HG03060 (cell line): ENCODE results near the gene CHMP2A.

Experiments
- ATAC-seq: cut with Tn5 transposase; IDR thresholded peaks from one replicate; pipeline ENCODE4 v1.9.1; 2021; ENCODE audit warnings: low read depth, moderate number of reproducible peaks; ENCODE audit not compliant: unreplicated experiment

The CHMP2A gene

GRCh38 chr19:58556622-58557220 lies 1.8 kb upstream of the CHMP2A start:
- no peak for ATAC-seq

- no peak for ATAC-seq
Measured at GRCh38 chr19:58555920-58556621, 1.2 kb upstream of the CHMP2A start.

GRCh38 chr19:58555369-58555885 lies 522 bp upstream of the CHMP2A start:
- ATAC-seq, result no peak

GRCh38 chr19:58553799-58554493 lies 959 bp downstream of the CHMP2A start:
- ATAC-seq, result no peak

- no peak for ATAC-seq
Measured at GRCh38 chr19:58552655-58553054, 2.2 kb downstream of the CHMP2A start.

- ATAC-seq, result no peak
Measured at GRCh38 chr19:58551577-58552471, 3.1 kb downstream of the CHMP2A start.

GRCh38 chr19:58551123-58551497 lies 3.8 kb downstream of the CHMP2A start:
- ATAC-seq, result no peak

- no peak for ATAC-seq
Measured at GRCh38 chr19:58550362-58551122, 4.4 kb downstream of the CHMP2A start.

GRCh38 chr19:58549664-58550361 lies 5.1 kb downstream of the CHMP2A start:
- no peak for ATAC-seq

- ATAC-seq, result no peak
Measured at GRCh38 chr19:58548859-58549663, 5.8 kb downstream of the CHMP2A start.

GRCh38 chr19:58547323-58548312 lies 7.3 kb downstream of the CHMP2A start:
- no peak for ATAC-seq

GRCh38 chr19:58546019-58546530 lies 8.8 kb downstream of the CHMP2A start:
- no peak for ATAC-seq

GRCh38 chr19:58545286-58546018 lies 9.5 kb downstream of the CHMP2A start:
- no peak for ATAC-seq

- peak; percentile 19 for ATAC-seq
Measured at GRCh38 chr19:58544591-58545285, 10.2 kb downstream of the CHMP2A start.

GRCh38 chr19:58543826-58544590 lies 10.9 kb downstream of the CHMP2A start, which contains the start of gene TRIM28:
TRIM28 (plus strand) TSS chr19:58544064; CDS start chr19:58544758, 694 bp downstream.
- ATAC-seq, result peak; percentile 81
